CD14-positive monocyte (primary cell): Measurements from ENCODE around the gene TRABD2B. TPM values are rescaled to one million over a fixed set of nuclear protein-coding genes. Genes with fewer than 3 reads are reported as not detected.

ENCODE experiments used
- DNase-seq, 3 donors: peaks; one replicate each; pipeline ENCODE4 v3.0.0-alpha.2; 2011 to 2022
- H2AFZ ChIP-seq: 2 replicates; pipeline ENCODE4 v1.6.0; 2012; ENCODE audit warnings: mild to moderate bottlenecking, low read depth, low read length, inconsistent platforms; ENCODE audit not compliant: insufficient read depth, poor library complexity, severe bottlenecking
- H3K27ac ChIP-seq, 2 donors: 1 replicate in 1 of 2; 2 replicates in 1 of 2; pipeline ENCODE4 v1.5.1; 2012 to 2013; ENCODE audit warnings: low read length in 2 of 2, control low read depth in 1 of 2, inconsistent platforms in 1 of 2, low read depth in 1 of 2, mild to moderate bottlenecking in 1 of 2
- H3K27me3 ChIP-seq, 2 donors: one replicate each; pipeline versions ENCODE4 v1.6.0 to v1.6.1; 2011 to 2013; ENCODE audit warnings: low read length in 2 of 2; ENCODE audit not compliant: control insufficient read depth in 2 of 2, insufficient read depth in 2 of 2
- H3K36me3 ChIP-seq, 2 donors: replicated peaks in 1 of 2; 1 replicate in 1 of 2; 2 replicates in 1 of 2; pipeline versions ENCODE4 v1.5.1 to v1.6.1; 2012 to 2013; ENCODE audit warnings: low read length in 2 of 2, control low read depth in 1 of 2, inconsistent platforms in 1 of 2, mild to moderate bottlenecking in 1 of 2; ENCODE audit not compliant: insufficient read depth in 2 of 2, control insufficient read depth in 1 of 2
- H3K4me1 ChIP-seq, 2 donors: 1 replicate in 1 of 2; 2 replicates in 1 of 2; pipeline versions ENCODE4 v1.5.1 to v1.6.1; 2012 to 2013; ENCODE audit warnings: low read length in 2 of 2, control low read depth in 1 of 2, inconsistent platforms in 1 of 2, mild to moderate bottlenecking in 1 of 2, moderate library complexity in 1 of 2; ENCODE audit not compliant: insufficient read depth in 2 of 2, control insufficient read depth in 1 of 2
- H3K4me2 ChIP-seq: replicated peaks from 2 replicates; pipeline ENCODE3; 2012; ENCODE audit warnings: low read length, moderate library complexity, mild to moderate bottlenecking; ENCODE audit not compliant: poor library complexity, severe bottlenecking; ENCODE audit errors: extremely low read depth
- H3K4me3 ChIP-seq, 3 experiments: fragments of 200-600 bp in 1 of 3; sonication (generic) in 1 of 3; replicated peaks in 1 of 3; 1 replicate in 2 of 3; 2 replicates in 1 of 3; pipeline ENCODE4 v1.5.1; 2011 to 2013; ENCODE audit warnings: low read length in 3 of 3, mild to moderate bottlenecking in 3 of 3, control low read depth in 2 of 3, low read depth in 2 of 3, inconsistent platforms in 1 of 3, moderate library complexity in 1 of 3
- H3K79me2 ChIP-seq: 2 replicates; pipeline ENCODE4 v1.6.0; 2012; ENCODE audit warnings: mild to moderate bottlenecking, control low read depth, inconsistent platforms, low read length, moderate library complexity; ENCODE audit not compliant: insufficient read depth
- H3K9ac ChIP-seq: 2 replicates; pipeline ENCODE4 v1.6.0; 2017; ENCODE audit warnings: low read length, mild to moderate bottlenecking; ENCODE audit not compliant: insufficient read depth, poor library complexity, severe bottlenecking
- H3K9me3 ChIP-seq, 2 donors: replicated peaks in 1 of 2; 1 replicate in 1 of 2; 2 replicates in 1 of 2; pipeline versions ENCODE4 v1.5.1 to v1.6.1; 2012 to 2013; ENCODE audit warnings: low read length in 2 of 2, control low read depth in 1 of 2; ENCODE audit not compliant: control insufficient read depth in 1 of 2, insufficient read depth in 1 of 2
- H4K20me1 ChIP-seq: 2 replicates; pipeline ENCODE4 v1.6.0; 2012; ENCODE audit warnings: mild to moderate bottlenecking, low read length, control low read depth, moderate library complexity; ENCODE audit not compliant: insufficient read depth
- H3K27ac Mint-ChIP-seq, 7 donors: one replicate each; pipeline ENCODE4 v1.8.0; 2020; ENCODE audit warnings: mild to moderate bottlenecking in 7 of 7, mixed read lengths in 7 of 7, moderate library complexity in 6 of 7, inconsistent platforms in 2 of 7
- H3K27me3 Mint-ChIP-seq, 3 donors: one replicate each; pipeline ENCODE4 v1.8.0; 2021 to 2022; ENCODE audit warnings: low read depth in 3 of 3, mild to moderate bottlenecking in 3 of 3, mixed read lengths in 3 of 3, moderate library complexity in 3 of 3, inconsistent platforms in 1 of 3
- H3K36me3 Mint-ChIP-seq, 2 donors: one replicate each; pipeline ENCODE4 v1.8.0; 2020; ENCODE audit warnings: mixed read lengths in 2 of 2, inconsistent platforms in 1 of 2, mild to moderate bottlenecking in 1 of 2
- H3K4me1 Mint-ChIP-seq: one replicate; pipeline ENCODE4 v1.8.0; 2020; ENCODE audit warnings: mild to moderate bottlenecking, mixed read lengths
- H3K4me3 Mint-ChIP-seq, 2 donors: one replicate each; pipeline ENCODE4 v1.8.0; 2020; ENCODE audit warnings: mild to moderate bottlenecking in 2 of 2, mixed read lengths in 2 of 2, moderate library complexity in 1 of 2
- H3K9me3 Mint-ChIP-seq, 7 donors: one replicate each; pipeline ENCODE4 v1.8.0; 2020 to 2022; ENCODE audit warnings: mixed read lengths in 7 of 7, mild to moderate bottlenecking in 6 of 7, moderate library complexity in 6 of 7, inconsistent platforms in 2 of 7
- WGBS: methylation state at CpG from one replicate; pipeline ENCODE4 v1.1.5; 2013; ENCODE audit warnings: missing lambda C conversion rate; ENCODE audit not compliant: insufficient coverage; 5-methylcytosine and 5-hydroxymethylcytosine counted together
- intact Hi-C, 2 donors: fragments of 100-400 bp; cut with micrococcal nuclease; formaldehyde crosslinking; loops; one replicate each; pipeline versions ENCODE4 v1.15.0 to v1.15.1; 2023
- polyA plus RNA-seq, 3 donors: library from polyadenylated mRNA; depleted of rRNA in 1 of 3; unstranded in 2 of 3; stranded (reverse) in 1 of 3; fragments of 300-500 nt in 2 of 3; fragments of >200 nt in 1 of 3; fragmentation: Illumina TruSeq in 2 of 3; gene quantifications; 1 replicate in 2 of 3; 2 replicates in 1 of 3; pipeline ENCODE4 v1.2.3, GENCODE V29; 2012 to 2021
- TF ChIP-seq, protein P1 (sequence below): fragments of 200-600 bp; IDR thresholded peaks from one replicate; pipeline ENCODE4 v1.8.0; 2022; ENCODE audit warnings: antibody characterized with exemption, mild to moderate bottlenecking

The TRABD2B gene
- polyA plus RNA-seq, 3 donors: not detected

DNA sequence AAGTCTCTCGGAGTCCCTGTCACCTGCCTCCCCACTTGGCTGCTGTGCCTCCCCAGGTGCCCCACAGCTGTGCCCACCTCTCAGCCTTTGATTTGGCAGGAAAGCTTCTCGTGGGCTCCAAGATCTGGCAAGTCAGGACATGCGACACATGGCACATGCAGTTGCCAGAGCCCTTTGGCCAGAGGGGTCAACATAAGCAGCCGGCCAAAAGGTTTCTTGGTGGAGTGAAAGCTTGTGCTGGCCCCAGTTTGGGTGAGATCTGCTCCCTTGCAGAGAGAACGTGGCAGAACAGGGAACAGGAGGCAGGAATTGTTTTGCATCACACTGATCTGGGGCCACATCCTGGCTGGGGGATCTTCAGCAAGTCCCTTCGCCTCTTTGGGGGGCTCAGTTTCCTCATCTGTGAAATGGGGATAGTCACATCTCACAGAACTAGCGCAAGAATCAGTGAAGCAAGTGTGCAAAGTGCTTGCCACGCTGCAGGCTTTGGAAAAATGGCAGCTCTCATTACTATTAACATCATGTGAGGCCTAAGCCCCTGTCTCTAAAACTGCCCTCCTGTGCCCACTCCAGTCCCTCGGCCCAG is 232.6 kb downstream of the TRABD2B start:
- no peak overlapping the region for H3K4me2 ChIP-seq
- H3K27ac Mint-ChIP-seq: no peak overlapping the region
- TF ChIP-seq, protein P1, sequence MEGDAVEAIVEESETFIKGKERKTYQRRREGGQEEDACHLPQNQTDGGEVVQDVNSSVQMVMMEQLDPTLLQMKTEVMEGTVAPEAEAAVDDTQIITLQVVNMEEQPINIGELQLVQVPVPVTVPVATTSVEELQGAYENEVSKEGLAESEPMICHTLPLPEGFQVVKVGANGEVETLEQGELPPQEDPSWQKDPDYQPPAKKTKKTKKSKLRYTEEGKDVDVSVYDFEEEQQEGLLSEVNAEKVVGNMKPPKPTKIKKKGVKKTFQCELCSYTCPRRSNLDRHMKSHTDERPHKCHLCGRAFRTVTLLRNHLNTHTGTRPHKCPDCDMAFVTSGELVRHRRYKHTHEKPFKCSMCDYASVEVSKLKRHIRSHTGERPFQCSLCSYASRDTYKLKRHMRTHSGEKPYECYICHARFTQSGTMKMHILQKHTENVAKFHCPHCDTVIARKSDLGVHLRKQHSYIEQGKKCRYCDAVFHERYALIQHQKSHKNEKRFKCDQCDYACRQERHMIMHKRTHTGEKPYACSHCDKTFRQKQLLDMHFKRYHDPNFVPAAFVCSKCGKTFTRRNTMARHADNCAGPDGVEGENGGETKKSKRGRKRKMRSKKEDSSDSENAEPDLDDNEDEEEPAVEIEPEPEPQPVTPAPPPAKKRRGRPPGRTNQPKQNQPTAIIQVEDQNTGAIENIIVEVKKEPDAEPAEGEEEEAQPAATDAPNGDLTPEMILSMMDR: no peak
- H3K79me2 ChIP-seq: no peaks in the 10 kb centered on the region
- no peaks in the 10 kb centered on the region for H3K9me3 Mint-ChIP-seq
- no peak overlapping the region for H3K27ac ChIP-seq
- no peak for DNase-seq
- H4K20me1 ChIP-seq: no peaks in the 10 kb centered on the region
- H2AFZ ChIP-seq: no peak overlapping the region
- H3K4me1 Mint-ChIP-seq: no peaks in the 10 kb centered on the region
- no peaks in the 10 kb centered on the region for H3K4me1 ChIP-seq
- intact Hi-C loops: no loop called here
- no peak overlapping the region for H3K9ac ChIP-seq
- H3K27me3 Mint-ChIP-seq: peaks cover 2 to 9% (median 5%) of the 10 kb centered on the region in 3 donors
- no peak overlapping the region for H3K4me3 ChIP-seq
- H3K4me3 Mint-ChIP-seq: no peak overlapping the region
- no peaks in the 10 kb centered on the region for H3K9me3 ChIP-seq
- WGBS: 91% methylated on average over 7 of the region's 9 CpGs
- no peaks in the 10 kb centered on the region for H3K36me3 ChIP-seq
- no peaks in the 10 kb centered on the region for H3K36me3 Mint-ChIP-seq
- no peaks in the 10 kb centered on the region for H3K27me3 ChIP-seq

DNA sequence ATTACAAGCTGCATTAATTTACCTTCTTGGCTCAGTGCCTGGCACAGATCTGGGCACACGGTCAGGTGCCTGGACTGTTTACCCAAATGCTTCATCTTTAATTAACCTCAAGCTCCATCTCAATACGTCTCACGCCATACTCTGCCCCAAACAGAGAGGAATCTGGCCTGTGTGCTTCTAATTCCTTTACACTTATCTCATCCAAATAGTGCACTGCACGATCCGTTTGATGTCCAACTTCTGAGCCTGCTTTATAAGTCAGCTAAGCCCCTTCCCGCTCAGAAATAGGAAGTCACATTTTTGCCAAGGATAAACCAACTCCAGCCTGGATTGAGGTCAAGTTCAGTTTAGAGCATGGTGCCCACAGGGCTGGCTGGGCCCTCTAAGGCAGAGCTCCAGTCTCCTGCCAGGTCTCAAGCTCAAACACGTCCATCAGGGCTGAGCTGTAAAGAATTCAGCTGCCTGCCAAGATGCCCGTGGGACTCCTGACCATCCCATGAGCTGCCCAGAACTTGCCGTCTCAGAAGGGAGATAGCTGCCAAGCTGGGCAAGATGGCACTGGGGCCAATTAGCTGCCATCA is 233.5 kb downstream of the TRABD2B start:
- intact Hi-C loops: no loop called here
- Mint-ChIP-seq H3K27me3 (peaks cover 3 to 9% (median 5%) of the 10 kb centered on the region in 3 donors), H3K4me1 (no peaks in the 10 kb centered on the region), H3K36me3 (no peaks in the 10 kb centered on the region), H3K27ac (no peak overlapping the region), H3K9me3 (no peaks in the 10 kb centered on the region), H3K4me3 (no peak overlapping the region)
- DNase-seq: no peak
- no peak overlapping the region for H3K4me2 ChIP-seq
- H3K27me3 ChIP-seq: no peaks in the 10 kb centered on the region
- no peak overlapping the region for H3K27ac ChIP-seq
- TF ChIP-seq, protein P1: no peak
- H4K20me1 ChIP-seq: no peaks in the 10 kb centered on the region
- no peak overlapping the region for H2AFZ ChIP-seq
- H3K4me3 ChIP-seq: no peak overlapping the region
- no peaks in the 10 kb centered on the region for H3K36me3 ChIP-seq
- no peaks in the 10 kb centered on the region for H3K4me1 ChIP-seq
- H3K9ac ChIP-seq: no peak overlapping the region
- no peaks in the 10 kb centered on the region for H3K9me3 ChIP-seq
- 89% methylated on average over 9 of the region's 9 CpGs for WGBS
- no peaks in the 10 kb centered on the region for H3K79me2 ChIP-seq
